Endothelial cell of umbilical vein (primary cell): ENCODE measurements around the gene EPN3. TPM values are rescaled to one million over a fixed set of nuclear protein-coding genes. Genes with fewer than 3 reads are reported as not detected.

Experiments
- BruUV-seq: library from RNA; stranded (reverse); fragments of 400-500 nt; replicated peaks from 2 replicates; lab custom pipeline; 2021; lab: Mats Ljungman, UMichigan
- CTCF ChIA-PET: fragments of 300-600, 350-600 bp; sonication (Branson Sonifier 250); formaldehyde crosslinking; loops from one replicate; lab custom pipeline; 2021; ENCODE audit warnings: antibody characterized with exemption, inconsistent platforms; lab: Charles Lee
- POLR2A ChIA-PET: fragments of 300-600, 350-600 bp; sonication (Branson Sonifier 250); formaldehyde crosslinking; loops from one replicate; lab custom pipeline; 2021; ENCODE audit warnings: antibody characterized with exemption, inconsistent platforms; lab: Charles Lee
- DNase-seq: peaks from one replicate; pipeline ENCODE4 v3.0.0-alpha.2; 2011; ENCODE audit warnings: low read depth, low spot score
- FAIRE-seq: peaks from 2 replicates; lab custom pipeline; 2011; peaks lifted over from hg19 to GRCh38; lab: Jason Lieb, UNC
- H2AFZ ChIP-seq: 2 replicates; pipeline ENCODE4 v1.6.0; 2012; ENCODE audit warnings: low read depth, low read length, control low read depth, inconsistent platforms
- H3K27ac ChIP-seq: 2 replicates; pipeline ENCODE4 v1.5.1; 2011; ENCODE audit warnings: low read depth, mild to moderate bottlenecking, control low read depth, low read length, moderate library complexity; ENCODE audit not compliant: insufficient read depth
- H3K27me3 ChIP-seq, 2 experiments: 2 replicates each; pipeline versions ENCODE4 v1.6.0 to v1.6.1; 2011; ENCODE audit warnings: low read length in 2 of 2, mixed read lengths in 1 of 2; ENCODE audit not compliant: control insufficient read depth in 2 of 2, insufficient read depth in 2 of 2
- H3K36me3 ChIP-seq, 2 experiments: 2 replicates in 1 of 2; 3 replicates in 1 of 2; pipeline ENCODE4 v1.5.1; 2011; ENCODE audit warnings: low read length in 2 of 2, mild to moderate bottlenecking in 1 of 2, moderate library complexity in 1 of 2; ENCODE audit not compliant: control insufficient read depth in 2 of 2, insufficient read depth in 2 of 2; ENCODE audit errors: extremely low read depth in 1 of 2
- H3K4me1 ChIP-seq: 3 replicates; pipeline ENCODE4 v1.5.1; 2011; ENCODE audit warnings: mild to moderate bottlenecking, low read length; ENCODE audit not compliant: control insufficient read depth, insufficient read depth; ENCODE audit errors: extremely low read depth
- H3K4me2 ChIP-seq: 2 replicates; pipeline ENCODE4 v1.6.1; 2011; ENCODE audit warnings: low read length, control low read depth, mixed read lengths; ENCODE audit not compliant: insufficient read depth
- H3K4me3 ChIP-seq, 3 experiments: fragments of 200-600 bp in 1 of 3; sonication (generic), shearing (Covaris generic) in 1 of 3; replicated peaks in 1 of 3; 2 replicates each; pipeline ENCODE4 v1.5.1; 2011 to 2016; ENCODE audit warnings: control low read depth in 3 of 3, low read length in 3 of 3, mild to moderate bottlenecking in 2 of 3, inconsistent platforms in 1 of 3, low read depth in 1 of 3, moderate library complexity in 1 of 3; ENCODE audit not compliant: insufficient read depth in 1 of 3
- H3K79me2 ChIP-seq: 2 replicates; pipeline ENCODE4 v1.6.0; 2012; ENCODE audit warnings: low read length, inconsistent platforms; ENCODE audit not compliant: control insufficient read depth, insufficient read depth
- H3K9ac ChIP-seq: replicated peaks from 2 replicates; pipeline ENCODE3; 2011; ENCODE audit warnings: low read length, control low read depth; ENCODE audit not compliant: insufficient read depth; ENCODE audit errors: extremely low read depth
- H3K9me1 ChIP-seq: replicated peaks from 3 replicates; pipeline ENCODE4 v1.6.0; 2011; ENCODE audit warnings: mild to moderate bottlenecking, low read length; ENCODE audit not compliant: control insufficient read depth, insufficient read depth; ENCODE audit errors: extremely low read depth
- H3K9me3 ChIP-seq: replicated peaks from 2 replicates; pipeline ENCODE4 v1.5.1; 2012; ENCODE audit warnings: low read length, inconsistent platforms; ENCODE audit not compliant: control insufficient read depth, insufficient read depth
- H4K20me1 ChIP-seq: replicated peaks from 2 replicates; pipeline ENCODE3; 2011; ENCODE audit warnings: mild to moderate bottlenecking, low read length; ENCODE audit not compliant: control insufficient read depth, insufficient read depth; ENCODE audit errors: extremely low read depth
- CTCF ChIP-seq, 2 donors: IDR thresholded peaks; 1 replicate in 1 of 2; 2 replicates in 1 of 2; pipeline ENCODE4 v1.5.1; 2011; ENCODE audit warnings: low read length in 2 of 2, mild to moderate bottlenecking in 2 of 2, moderate library complexity in 2 of 2, control low read depth in 1 of 2, inconsistent platforms in 1 of 2, low read depth in 1 of 2; ENCODE audit not compliant: insufficient read depth in 1 of 2; ENCODE audit errors: extremely low read depth in 1 of 2
- EZH2 ChIP-seq: IDR thresholded peaks from 2 replicates; pipeline ENCODE4 v1.6.1; 2012; ENCODE audit warnings: borderline replicate concordance, low read depth, mild to moderate bottlenecking, moderate library complexity, low read length, inconsistent platforms; ENCODE audit not compliant: severe bottlenecking
- FOS ChIP-seq: IDR thresholded peaks from 2 replicates; pipeline ENCODE4 v1.6.1; 2011; ENCODE audit warnings: mild to moderate bottlenecking, low read length, moderate library complexity, borderline replicate concordance; ENCODE audit not compliant: insufficient read depth
- GATA2 ChIP-seq: IDR thresholded peaks from 2 replicates; pipeline ENCODE4 v1.7.0; 2011; ENCODE audit warnings: low read depth, mild to moderate bottlenecking, moderate library complexity, mixed read lengths, low read length; ENCODE audit not compliant: insufficient read length, insufficient read depth
- JUN ChIP-seq: IDR thresholded peaks from 2 replicates; pipeline ENCODE4 v1.6.1; 2011; ENCODE audit warnings: borderline replicate concordance, low read depth; ENCODE audit not compliant: insufficient read length, insufficient read depth
- MYC ChIP-seq: IDR thresholded peaks from one replicate; pipeline ENCODE4 v1.6.1; 2011; ENCODE audit warnings: mild to moderate bottlenecking, low read depth, low read length
- POLR2A ChIP-seq: IDR thresholded peaks from 2 replicates; pipeline ENCODE4 v1.6.1; 2012; ENCODE audit warnings: low read depth, mild to moderate bottlenecking, control low read depth, low read length
- POLR2AphosphoS5 ChIP-seq: IDR thresholded peaks from 2 replicates; pipeline ENCODE4 v1.6.1; 2012; ENCODE audit warnings: low read depth, mild to moderate bottlenecking, control low read depth, low read length, moderate library complexity; ENCODE audit not compliant: insufficient read depth
- dilution Hi-C: fragments of 300-500 bp; cut with MboI; formaldehyde crosslinking; loops from one replicate; pipeline ENCODE4 v1.15.0; 2019; ENCODE audit warnings: low sequenced_read_pairs; ENCODE audit not compliant: extremely low pct_ligation_motif_present
- intact Hi-C: fragments of 100-400 bp; cut with micrococcal nuclease; formaldehyde crosslinking; loops from one replicate; pipeline ENCODE4 v1.10.0; 2022
- polyA plus RNA-seq, 4 experiments: library from polyadenylated mRNA; depleted of rRNA in 3 of 4; stranded (reverse) in 3 of 4; unstranded in 1 of 4; fragments of >200 nt; gene quantifications; 2 replicates each; pipeline versions ENCODE4 v1.2.1 to v1.2.3, GENCODE V29; 2011 to 2012; ENCODE audit warnings: missing spikeins in 1 of 4
- total RNA-seq: library from RNA; stranded (reverse); gene quantifications from 2 replicates; pipeline ENCODE4 v1.2.3, GENCODE V29; 2021
- TF ChIP-seq, protein P1 (sequence below): IDR thresholded peaks from 2 replicates; pipeline ENCODE4 v1.6.1; 2011; ENCODE audit not compliant: insufficient read depth, insufficient read length

EPN3 gene
- total and polyA plus RNA-seq, 2 donors (not counting 3 experiments of a cell fraction or from before 2014, with no cell fraction given) = not detected

DNA sequence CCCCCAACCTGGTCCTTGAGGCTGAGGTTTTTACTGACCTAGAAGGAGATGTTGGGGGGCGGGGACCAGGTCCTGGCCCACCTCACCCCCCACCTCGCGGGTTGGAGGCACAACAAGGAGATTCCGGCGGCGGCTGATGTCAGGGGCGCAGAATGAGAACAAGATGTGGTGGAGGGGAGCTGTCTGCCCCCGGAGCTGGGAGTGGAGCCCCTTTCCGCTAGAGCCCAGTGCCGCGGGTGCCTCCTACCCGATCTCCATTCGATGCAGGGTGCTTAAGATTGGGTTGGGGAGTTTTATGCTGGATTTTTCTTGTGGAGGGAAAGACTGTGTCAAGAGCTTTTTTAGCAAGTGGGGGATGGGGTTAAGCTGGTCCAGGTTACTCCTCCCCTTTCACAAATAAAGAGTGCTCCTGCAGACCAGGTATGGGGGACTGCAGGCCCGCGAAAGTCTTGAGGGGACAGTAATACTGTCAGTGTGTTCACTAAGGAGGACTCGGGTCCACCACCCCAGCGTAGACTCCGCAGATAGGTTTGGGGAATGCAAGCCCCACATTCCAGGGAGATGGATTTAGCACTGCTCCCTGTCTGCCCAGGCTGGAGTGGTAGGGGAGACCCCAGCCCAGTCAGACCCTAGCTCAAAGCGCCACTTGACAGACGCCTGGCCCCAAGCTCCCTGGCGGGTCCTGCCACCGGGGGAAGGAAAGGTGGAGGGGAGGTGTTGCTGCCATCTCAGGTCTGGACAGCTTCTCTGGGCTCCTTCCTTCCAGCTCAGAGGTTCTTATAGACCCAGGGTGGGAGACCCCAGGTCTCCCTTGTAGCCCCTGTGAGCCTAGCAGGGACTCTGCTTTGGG, 29.9 kb downstream of the EPN3 start:
- Histone ChIP-seq H3K9ac (no peak overlapping the region), H3K4me3 (no peak overlapping the region), H3K79me2 (no peaks in the 10 kb centered on the region), H3K4me2 (no peak overlapping the region), H3K27ac (no peak overlapping the region), H4K20me1 (no peaks in the 10 kb centered on the region), H3K27me3 (peaks cover 54 to 64% of the 10 kb centered on the region in 2 experiments), H3K9me1 (no peaks in the 10 kb centered on the region), H2AFZ (no peak overlapping the region), H3K4me1 (peaks cover 7% of the 10 kb centered on the region), H3K36me3 (no peaks in the 10 kb centered on the region), H3K9me3 (no peaks in the 10 kb centered on the region)
- DNase-seq = no peak
- intact Hi-C loops (loop anchor here (5.0 kb wide), 2 partner anchors 40 to 55 kb away; no protein-coding TSS in a partner anchor), dilution Hi-C loops (no loop called here)
- ChIA-PET CTCF (interaction anchor here (0.7 to 2.4 kb wide), 6 partner anchors 12 to 64 kb away, joined by 3 to 14 read pairs (median 4); no protein-coding TSS in a partner anchor), POLR2A (no interaction called here)
- BruUV-seq = no TSS peak
- TF ChIP-seq EZH2 (peak; percentile 70), POLR2AphosphoS5 (no peak), MYC (no peak)
- TF ChIP-seq, protein P1, sequence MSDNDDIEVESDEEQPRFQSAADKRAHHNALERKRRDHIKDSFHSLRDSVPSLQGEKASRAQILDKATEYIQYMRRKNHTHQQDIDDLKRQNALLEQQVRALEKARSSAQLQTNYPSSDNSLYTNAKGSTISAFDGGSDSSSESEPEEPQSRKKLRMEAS = no peak
- no peak for FAIRE-seq

GRCh38 chr17:50563092-50563511, 30.6 kb downstream of the EPN3 start:
- Histone ChIP-seq H3K4me2 (no peak overlapping the region), H3K36me3 (no peaks in the 10 kb centered on the region), H3K9me3 (no peaks in the 10 kb centered on the region), H3K27ac (no peak overlapping the region), H3K4me3 (no peak overlapping the region), H2AFZ (no peak overlapping the region), H3K9me1 (no peaks in the 10 kb centered on the region), H3K27me3 (peaks cover 53 to 61% of the 10 kb centered on the region in 2 experiments), H3K4me1 (peaks cover 7% of the 10 kb centered on the region), H3K79me2 (no peaks in the 10 kb centered on the region), H3K9ac (no peak overlapping the region), H4K20me1 (no peaks in the 10 kb centered on the region)
- no peak for FAIRE-seq
- TF ChIP-seq POLR2A = no peak
- TF ChIP-seq JUN = no peak
- no peak for TF ChIP-seq EZH2
- TF ChIP-seq MYC = no peak
- TF ChIP-seq, protein P1 = no peak
- no peak for TF ChIP-seq GATA2
- TF ChIP-seq FOS = no peak
- no peak for TF ChIP-seq CTCF (IDR thresholded peaks at IDR 0.05; ENCODE audit: extremely low read depth in 1 of 2, insufficient read depth in 1 of 2, low read depth in 1 of 2, low read length in 2 of 2)
- TF ChIP-seq POLR2AphosphoS5 = no peak
- CTCF ChIA-PET = interaction anchor here (0.7 to 2.5 kb wide), 9 partner anchors 11 to 142 kb away, joined by 3 to 14 read pairs (median 5); no protein-coding TSS in a partner anchor
- POLR2A ChIA-PET = no interaction called here
- DNase-seq = no peak
- intact Hi-C loops = loop anchor here (5.0 kb wide), 2 partner anchors 39 to 54 kb away; no protein-coding TSS in a partner anchor
- dilution Hi-C loops = no loop called here
- no TSS peak for BruUV-seq
